SKM-1 (cell line): Measurements from ENCODE around the gene NR1H4.
"Not testable (repeated sequence)": the region's sequence is repeated elsewhere in the genome, so short reads cannot be mapped to it uniquely, and the experiment has no call there.

Experiments
- DNase-seq: peaks from one replicate; lab custom pipeline; 2025; ENCODE audit not compliant: unreplicated experiment; lab: John Stamatoyannopoulos, UW

The NR1H4 gene

GRCh38 chr12:100565987-100566545 lies 92.4 kb downstream of the NR1H4 start:
- DNase-seq = no peak

- DNase-seq = no peak
Measured at GRCh38 chr12:100566887-100567637, 93.4 kb downstream of the NR1H4 start.

DNA sequence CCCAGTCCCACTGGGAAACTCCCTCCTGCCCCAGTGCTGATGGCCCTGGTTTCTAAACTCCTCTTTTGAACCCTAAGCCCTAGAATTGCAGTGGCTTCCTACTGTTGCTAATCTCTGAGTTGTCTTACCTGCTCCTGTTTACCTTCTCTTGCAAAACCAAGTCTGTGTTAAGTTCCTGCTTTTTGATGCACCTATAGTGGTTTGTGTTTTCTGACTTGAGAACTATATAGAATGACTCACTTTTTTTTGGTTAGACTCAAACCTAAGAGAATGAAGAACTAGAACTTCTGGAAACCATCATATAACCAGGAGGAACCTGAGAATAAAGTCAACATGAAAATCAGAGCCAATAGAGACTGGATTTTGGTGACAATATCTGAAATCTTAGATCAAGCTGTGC lies 94.3 kb downstream of the NR1H4 start:
- no peak for DNase-seq

- no peak for DNase-seq
Measured at GRCh38 chr12:100572184-100572583, 98.5 kb downstream of the NR1H4 start.

GRCh38 chr12:100573292-100574186 lies 99.9 kb downstream of the NR1H4 start, which contains the start of gene GAS2L3:
GAS2L3 (plus strand) TSS chr12:100573684; CDS start chr12:100594905, 21,221 bp downstream.
- DNase-seq = peak; percentile 10

GRCh38 chr12:100574187-100575074 lies 100.8 kb downstream of the NR1H4 start:
- DNase-seq = no peak

DNA sequence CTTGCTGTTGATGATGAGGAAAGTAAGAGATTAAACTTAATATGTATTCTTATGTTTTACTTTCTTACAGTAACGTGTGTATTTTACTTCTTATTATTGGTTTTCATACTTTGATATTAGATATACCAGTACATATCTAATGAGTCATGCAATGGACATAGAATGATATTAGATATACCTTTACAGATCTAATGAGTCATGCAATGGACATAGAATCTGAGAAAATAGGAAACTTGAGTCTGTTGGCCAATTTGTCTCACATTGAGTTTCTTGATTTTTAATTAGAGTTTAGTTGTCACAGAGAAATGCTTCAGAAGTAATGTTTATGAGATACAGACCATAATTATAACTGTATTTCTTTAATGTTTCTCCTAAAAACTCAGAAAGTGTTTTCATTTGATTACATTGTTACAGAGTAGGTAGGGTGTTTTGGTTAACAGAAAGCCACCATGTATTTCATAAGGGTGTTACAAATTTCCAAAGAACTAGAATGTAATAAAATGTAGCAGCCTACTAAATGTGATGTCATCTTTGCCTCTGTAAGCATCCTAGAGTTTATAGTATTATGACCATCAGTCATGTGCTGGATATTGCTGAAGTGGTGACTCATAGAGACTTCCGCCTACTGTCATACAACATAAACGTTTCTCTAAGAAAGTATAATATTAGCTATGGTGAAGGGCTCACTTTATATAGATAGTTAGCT lies 102.8 kb downstream of the NR1H4 start:
- no peak for DNase-seq

DNA sequence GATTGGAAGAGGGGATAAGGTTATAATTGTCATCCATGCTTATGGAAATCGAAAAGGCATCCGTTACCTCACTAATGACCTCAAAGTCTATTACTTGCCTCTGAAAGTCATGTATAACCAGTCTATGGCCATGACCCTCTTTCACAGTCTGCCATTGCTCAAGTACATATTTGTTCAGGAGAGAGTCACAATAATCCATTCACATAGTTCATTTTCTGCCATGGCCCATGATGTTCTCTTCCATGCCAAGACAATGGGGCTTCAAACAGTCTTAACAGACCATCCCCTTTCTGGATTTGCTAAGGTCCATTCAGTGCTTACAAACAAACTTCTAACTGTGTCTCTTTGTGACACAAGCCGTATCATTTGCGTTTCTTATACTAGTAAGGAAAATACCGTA lies 105.3 kb downstream of the NR1H4 start:
- no peak for DNase-seq

- DNase-seq = no peak
Measured at GRCh38 chr12:100579844-100580243, 106.2 kb downstream of the NR1H4 start.

DNA sequence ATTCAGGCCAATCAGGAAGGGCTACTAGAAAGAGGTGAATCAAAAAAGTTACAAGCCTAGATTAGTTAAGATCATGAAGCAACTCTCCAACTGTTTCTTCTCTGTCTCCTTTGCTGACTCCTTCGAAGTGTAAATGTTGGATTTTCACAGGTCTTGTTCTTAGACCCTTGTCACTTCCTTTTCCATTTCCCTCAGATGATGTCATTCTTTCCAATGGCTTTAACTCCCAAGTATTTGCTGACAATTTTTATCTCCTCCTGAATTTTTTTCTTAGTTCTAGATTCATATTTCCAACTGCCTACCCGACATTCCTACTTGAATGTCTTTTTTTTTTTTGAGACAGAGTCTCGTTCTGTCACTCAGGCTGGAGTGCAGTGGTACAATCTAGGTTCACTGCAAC lies 110.6 kb downstream of the NR1H4 start:
- no peak for DNase-seq

DNA sequence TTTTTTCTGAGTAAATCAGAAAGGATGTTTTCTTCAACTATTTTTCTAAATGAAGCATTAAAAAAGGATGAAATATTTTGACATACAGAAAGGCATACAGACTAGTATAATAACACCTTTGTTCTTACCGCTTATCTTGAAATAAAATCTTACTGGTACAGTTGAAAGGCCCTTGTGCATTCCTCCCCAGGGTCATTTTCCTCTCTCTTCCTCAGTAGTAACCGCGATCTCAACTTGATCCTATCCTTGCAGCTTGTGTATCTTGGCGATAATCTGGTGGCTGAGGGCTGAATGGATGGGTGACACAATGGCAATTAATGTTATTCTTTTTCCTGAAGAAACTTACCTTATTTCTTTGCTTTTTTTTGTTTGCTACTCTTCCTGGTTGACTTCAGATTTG lies 118.3 kb downstream of the NR1H4 start:
- DNase-seq = no peak

DNA sequence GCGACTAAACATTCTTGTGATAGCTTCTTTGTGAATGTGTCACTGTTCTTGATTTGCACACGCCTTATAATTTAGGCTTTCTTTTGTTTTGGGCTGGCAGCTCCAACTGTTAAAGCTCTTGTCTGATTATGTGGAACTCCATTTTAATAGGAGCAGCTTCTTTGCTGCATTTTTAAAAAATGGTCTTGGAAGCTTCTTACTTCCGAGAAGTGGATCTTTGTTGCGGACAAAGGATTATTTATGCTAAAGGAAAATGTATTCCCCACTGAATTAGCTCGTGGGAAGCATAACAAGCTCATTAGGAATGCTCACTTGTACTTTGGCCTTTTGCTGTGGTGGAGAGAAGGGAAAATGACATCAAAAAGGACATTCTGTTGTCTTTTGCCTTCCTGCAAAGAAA lies 119.8 kb downstream of the NR1H4 start:
- DNase-seq = no peak

DNA sequence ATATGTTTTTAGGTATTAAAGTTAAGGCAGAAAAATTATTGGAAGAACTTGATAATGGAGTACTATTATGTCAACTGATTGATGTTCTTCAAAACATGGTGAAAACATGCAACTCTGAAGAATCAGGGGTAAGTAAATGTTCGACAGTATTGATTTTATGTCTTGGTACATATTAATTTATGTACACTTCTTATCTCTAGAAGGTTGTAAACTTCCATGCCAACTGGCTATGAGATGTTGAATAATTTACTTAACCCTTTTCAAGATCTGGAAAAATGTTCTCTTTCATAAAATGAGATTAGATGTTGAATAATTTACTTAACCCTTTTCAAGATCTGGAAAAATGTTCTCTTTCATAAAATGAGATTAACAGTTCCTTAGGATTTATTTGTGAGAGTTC lies 128.0 kb downstream of the NR1H4 start:
- no peak for DNase-seq

DNA sequence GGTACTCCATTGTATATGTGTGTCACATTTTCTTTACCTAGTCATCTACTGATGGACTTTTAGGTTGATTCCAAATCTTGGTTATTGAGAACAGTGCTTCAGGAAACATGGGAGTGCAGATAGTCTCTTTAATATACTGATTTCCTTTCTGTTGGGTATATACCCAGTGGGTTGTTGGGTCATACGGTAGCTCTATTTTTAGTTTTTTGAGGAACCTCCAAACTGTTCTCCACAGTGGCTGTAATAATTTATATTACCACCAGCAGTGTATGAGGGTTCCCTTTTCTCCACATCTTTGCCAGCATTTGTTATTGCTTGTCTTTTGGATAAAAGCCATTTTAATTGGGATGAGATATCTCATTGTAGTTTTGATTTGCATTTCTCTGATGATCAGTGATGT lies 129.3 kb downstream of the NR1H4 start:
- not testable (repeated sequence) for DNase-seq

DNA sequence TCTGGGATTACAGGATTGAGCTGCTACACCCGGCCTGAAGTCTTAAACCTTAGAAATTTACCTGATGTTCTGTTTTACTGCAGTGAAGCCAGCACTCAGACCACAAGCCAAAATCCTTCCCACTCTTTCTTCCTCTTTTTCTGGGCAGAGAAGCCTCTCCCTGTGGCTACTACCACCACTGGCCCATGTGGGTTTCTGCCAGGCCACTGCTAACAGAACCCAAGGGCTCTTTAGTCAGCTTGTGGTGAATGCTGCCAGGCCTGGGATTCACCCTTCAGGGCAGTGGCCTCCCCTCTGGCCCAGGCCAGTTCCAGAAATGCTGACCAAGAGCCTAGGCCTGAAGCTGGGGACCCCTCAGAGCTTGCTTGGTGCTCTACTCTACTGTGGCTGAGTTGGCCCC lies 135.1 kb downstream of the NR1H4 start:
- peak; percentile 8 for DNase-seq

GRCh38 chr12:100610666-100611430 lies 137.2 kb downstream of the NR1H4 start:
- no peak for DNase-seq

- DNase-seq = no peak
Measured at GRCh38 chr12:100612606-100613005, 138.9 kb downstream of the NR1H4 start.
